NCI-H1092 treated with DMSO at 0.1 percent for 48 hours (cell line): Measurements from ENCODE around the gene LSM14B.
"Not testable (repeated sequence)": the region's sequence is repeated elsewhere in the genome, so short reads cannot be mapped to it uniquely, and the experiment has no call there.

Experiments
- DNase-seq: peaks from one replicate; lab custom pipeline; 2025; lab: John Stamatoyannopoulos, UW

LSM14B gene

GRCh38 chr20:62121776-62122653 lies at the start of gene LSM14B:
Gene LSM14B, plus strand, starts transcription at chr20:62122475. Its CDS starts 192 bp downstream, at chr20:62122667.
- peak; percentile 97 for DNase-seq

GRCh38 chr20:62073323-62073722 lies 49.0 kb upstream of the LSM14B start:
- DNase-seq: no peak

- no peak for DNase-seq
Measured at GRCh38 chr20:62079166-62079565, 43.1 kb upstream of the LSM14B start.

- DNase-seq: no peak
Measured at GRCh38 chr20:62080249-62080990, 41.9 kb upstream of the LSM14B start.

GRCh38 chr20:62083312-62083711 lies 39.0 kb upstream of the LSM14B start:
- no peak for DNase-seq

GRCh38 chr20:62084224-62084623 lies 38.1 kb upstream of the LSM14B start:
- not testable (repeated sequence) for DNase-seq

GRCh38 chr20:62085206-62085605 lies 37.1 kb upstream of the LSM14B start:
- DNase-seq: no peak

GRCh38 chr20:62087227-62087626 lies 35.0 kb upstream of the LSM14B start:
- DNase-seq: no peak

GRCh38 chr20:62087632-62088031 lies 34.6 kb upstream of the LSM14B start:
- no peak for DNase-seq

- no peak for DNase-seq
Measured at GRCh38 chr20:62088258-62089127, 33.8 kb upstream of the LSM14B start.

GRCh38 chr20:62089393-62089792 lies 32.9 kb upstream of the LSM14B start:
- DNase-seq: no peak

- DNase-seq: no peak
Measured at GRCh38 chr20:62096421-62097380, 25.6 kb upstream of the LSM14B start.

- DNase-seq: no peak
Measured at GRCh38 chr20:62097881-62098407, 24.3 kb upstream of the LSM14B start.

- no peak for DNase-seq
Measured at GRCh38 chr20:62101078-62101477, 21.2 kb upstream of the LSM14B start.

GRCh38 chr20:62103508-62104233 lies 18.6 kb upstream of the LSM14B start:
- no peak for DNase-seq

- no peak for DNase-seq
Measured at GRCh38 chr20:62104234-62104789, 18.0 kb upstream of the LSM14B start.

GRCh38 chr20:62104791-62105345 lies 17.4 kb upstream of the LSM14B start:
- DNase-seq: no peak

GRCh38 chr20:62105592-62105991 lies 16.7 kb upstream of the LSM14B start:
- no peak for DNase-seq

- no peak for DNase-seq
Measured at GRCh38 chr20:62111148-62111547, 11.1 kb upstream of the LSM14B start.
